KOPT-K1 (cell line): ENCODE results near the gene MTA2.
A peak's percentile ranks its signal among the peaks of the same experiment; 100 is the strongest.
"Not testable (repeated sequence)": the region's sequence is repeated elsewhere in the genome, so short reads cannot be mapped to it uniquely, and the experiment has no call there.

Source experiments
- H3K27ac ChIP-seq: fragments of 200-600 bp; sonication (generic); 2 replicates; pipeline ENCODE4 v1.5.1; 2016; ENCODE audit warnings: antibody characterized with exemption, mild to moderate bottlenecking, low read depth, low read length; ENCODE audit not compliant: poor library complexity, severe bottlenecking
- H3K36me3 ChIP-seq: fragments of 200-600 bp; sonication (generic); 2 replicates; pipeline ENCODE4 v1.5.1; 2017; ENCODE audit warnings: antibody characterized with exemption, mild to moderate bottlenecking, low read length, moderate library complexity; ENCODE audit not compliant: insufficient read depth
- H3K9me3 ChIP-seq: fragments of 200-600 bp; sonication (generic); 2 replicates; pipeline ENCODE4 v1.5.1; 2017; ENCODE audit warnings: antibody characterized with exemption, low read length, mild to moderate bottlenecking; ENCODE audit not compliant: insufficient read depth, poor library complexity, severe bottlenecking

MTA2 gene

DNA sequence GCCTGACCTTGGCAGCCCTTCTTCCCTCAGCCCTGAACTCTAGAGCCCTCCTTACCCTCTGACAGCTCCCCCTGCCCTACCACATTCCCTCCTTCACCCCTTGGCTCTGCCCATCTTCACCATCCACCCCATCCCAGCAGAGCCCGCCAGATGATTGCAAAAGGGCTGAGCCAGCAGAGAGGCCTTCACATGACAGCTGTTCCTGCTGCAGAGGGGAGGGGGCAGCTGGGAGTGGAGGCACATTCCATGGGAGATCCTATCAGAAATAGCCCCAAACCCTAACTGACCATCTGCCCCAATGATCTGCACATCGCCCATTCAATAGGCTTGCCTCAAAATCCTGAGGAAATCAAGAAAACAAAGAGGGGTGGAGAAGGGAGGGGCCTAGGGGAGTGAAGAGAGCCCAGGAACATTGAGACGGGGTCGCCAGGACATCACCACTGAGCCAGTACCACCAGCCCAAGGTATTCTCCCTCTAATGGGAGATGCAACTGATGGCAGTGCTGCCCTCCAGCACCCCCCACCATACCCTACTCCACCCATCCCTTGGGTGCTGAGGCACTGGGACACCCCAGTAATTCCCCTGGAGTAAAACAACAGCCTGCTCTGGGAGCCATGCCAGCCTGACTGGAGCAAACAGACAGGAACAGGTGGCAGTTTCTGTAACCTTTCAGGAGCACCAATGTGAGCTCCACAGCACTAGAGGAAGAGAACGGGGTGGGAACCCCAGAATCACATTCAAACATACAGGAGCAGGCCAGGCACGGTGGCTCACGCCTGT lies 47.1 kb downstream of the MTA2 start:
- Histone ChIP-seq H3K9me3 (no peaks in the 10 kb centered on the region), H3K27ac (peak overlapping the region; percentile 84), H3K36me3 (peaks cover 28% of the 10 kb centered on the region)

DNA sequence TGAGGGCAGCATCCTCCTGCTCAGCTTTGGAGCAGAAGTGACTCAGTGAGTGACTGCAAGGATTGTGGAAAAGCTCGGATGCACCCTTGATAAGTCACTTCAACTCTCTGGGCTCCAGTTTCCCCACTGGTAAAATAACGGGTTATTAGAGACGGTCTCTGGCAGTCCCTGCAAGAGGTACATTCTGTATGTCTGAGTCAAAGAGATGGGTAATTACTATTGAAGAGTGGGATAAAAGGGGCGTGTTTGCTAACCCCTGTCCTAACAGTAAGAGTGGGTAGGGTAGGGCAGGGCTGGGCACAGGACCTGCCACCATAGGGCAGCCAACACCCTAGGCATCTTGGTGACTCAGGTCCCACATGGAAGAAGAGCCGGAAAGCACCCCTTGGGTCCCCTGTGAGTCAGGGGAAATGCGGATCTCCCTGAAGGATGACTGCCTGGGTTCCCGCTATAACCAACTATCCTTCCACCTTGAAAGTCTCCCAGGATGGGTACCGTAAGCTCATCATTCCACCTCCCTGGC lies 47.8 kb downstream of the MTA2 start:
- Histone ChIP-seq H3K36me3 (peaks cover 22% of the 10 kb centered on the region), H3K27ac (peak overlapping the region; percentile 84)

DNA sequence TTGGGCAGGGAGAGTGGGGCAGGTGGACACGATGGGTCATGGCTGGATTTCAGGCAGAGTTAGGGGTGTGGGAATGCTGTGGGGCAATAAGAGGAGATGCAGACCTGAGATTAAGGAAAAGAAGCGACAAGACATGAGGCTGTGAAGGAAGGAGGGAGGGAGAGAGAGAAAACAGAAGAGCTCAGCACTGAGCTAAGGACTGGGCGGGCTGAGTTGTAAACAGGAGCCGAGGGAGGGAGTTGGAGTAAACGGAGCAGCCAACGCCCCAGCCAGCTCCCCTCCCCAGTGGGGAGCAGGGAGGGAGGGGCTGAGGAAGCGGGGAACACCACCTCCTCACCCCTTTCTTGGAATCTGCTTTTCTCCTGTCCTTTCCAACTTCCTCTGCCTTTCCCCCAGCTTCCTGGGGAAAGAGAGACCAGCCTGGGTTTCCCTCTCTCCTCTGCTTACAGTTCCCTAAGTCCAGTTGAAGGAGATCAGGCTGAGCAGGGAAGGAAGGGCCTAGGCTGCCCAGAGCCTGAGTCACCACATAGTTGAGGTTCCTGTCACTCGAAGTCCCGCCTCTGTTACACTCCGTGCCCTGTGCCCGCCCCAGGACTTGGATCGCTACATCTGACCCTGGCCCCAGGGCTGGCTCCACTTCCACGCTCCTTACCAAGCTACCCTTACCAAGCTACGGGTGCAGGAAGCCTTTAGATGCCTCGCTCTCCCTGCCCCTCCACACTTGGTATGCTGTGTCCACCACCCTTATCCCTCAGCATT lies 48.4 kb downstream of the MTA2 start:
- Histone ChIP-seq H3K27ac (peak overlapping the region; percentile 84), H3K9me3 (no peaks in the 10 kb centered on the region), H3K36me3 (peaks cover 15% of the 10 kb centered on the region)

More for the DNA sequence above, 47.8 kb downstream of the MTA2 start:
- no peaks in the 10 kb centered on the region for H3K9me3 ChIP-seq

DNA sequence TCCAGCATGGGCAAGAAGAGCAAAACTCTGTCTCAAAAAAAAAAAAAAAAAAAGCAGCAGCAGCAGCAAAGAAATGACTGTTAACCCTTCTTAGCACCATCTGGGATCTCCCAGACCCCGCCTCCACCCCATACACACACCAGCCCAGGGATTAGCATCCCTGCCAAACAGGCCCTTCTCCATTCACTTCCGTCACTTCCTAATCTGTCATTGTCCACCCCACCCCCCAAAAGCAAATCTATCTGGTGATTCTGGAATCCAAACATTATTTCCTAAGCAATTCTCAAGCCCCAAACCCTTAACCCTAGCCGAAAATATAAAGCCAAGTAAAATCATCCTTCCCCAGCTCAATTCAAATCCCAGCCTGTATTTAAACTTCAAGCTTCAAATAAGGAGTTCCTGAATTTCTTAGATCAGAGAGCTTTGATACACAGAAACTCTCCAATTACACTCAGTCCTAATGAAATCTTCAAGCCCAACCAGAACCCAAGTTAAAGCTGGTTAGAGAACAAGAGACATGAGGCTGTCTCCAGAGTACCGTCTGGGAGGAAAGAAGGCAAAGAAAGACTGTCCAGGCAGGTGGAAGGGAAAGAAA lies 49.1 kb downstream of the MTA2 start:
- H3K9me3 ChIP-seq = no peaks in the 10 kb centered on the region
- peak overlapping the region; percentile 84 for H3K27ac ChIP-seq

DNA sequence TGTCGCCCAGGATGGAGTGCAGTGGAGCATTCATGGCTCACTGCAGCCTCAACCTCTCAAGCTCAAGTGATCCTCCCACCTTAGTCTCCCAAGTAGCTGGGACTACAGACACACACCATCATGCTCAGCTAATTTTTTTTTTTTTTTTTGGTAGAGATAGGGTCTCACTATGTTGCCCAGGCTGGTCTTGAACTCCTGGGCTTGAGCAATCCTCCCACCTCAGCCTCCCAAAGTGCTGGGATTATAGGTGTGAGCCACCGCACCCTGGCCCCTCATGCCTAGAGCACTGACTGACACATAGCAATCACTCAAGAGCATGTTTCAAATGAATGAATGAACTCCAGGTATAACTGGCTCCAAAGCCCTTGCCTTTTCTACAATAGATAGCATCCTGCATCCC lies 51.2 kb downstream of the MTA2 start:
- H3K27ac ChIP-seq, H3K36me3 ChIP-seq, H3K9me3 ChIP-seq: not testable (repeated sequence)

More for the DNA sequence above, 49.1 kb downstream of the MTA2 start:
- H3K36me3 ChIP-seq = peaks cover 9% of the 10 kb centered on the region

DNA sequence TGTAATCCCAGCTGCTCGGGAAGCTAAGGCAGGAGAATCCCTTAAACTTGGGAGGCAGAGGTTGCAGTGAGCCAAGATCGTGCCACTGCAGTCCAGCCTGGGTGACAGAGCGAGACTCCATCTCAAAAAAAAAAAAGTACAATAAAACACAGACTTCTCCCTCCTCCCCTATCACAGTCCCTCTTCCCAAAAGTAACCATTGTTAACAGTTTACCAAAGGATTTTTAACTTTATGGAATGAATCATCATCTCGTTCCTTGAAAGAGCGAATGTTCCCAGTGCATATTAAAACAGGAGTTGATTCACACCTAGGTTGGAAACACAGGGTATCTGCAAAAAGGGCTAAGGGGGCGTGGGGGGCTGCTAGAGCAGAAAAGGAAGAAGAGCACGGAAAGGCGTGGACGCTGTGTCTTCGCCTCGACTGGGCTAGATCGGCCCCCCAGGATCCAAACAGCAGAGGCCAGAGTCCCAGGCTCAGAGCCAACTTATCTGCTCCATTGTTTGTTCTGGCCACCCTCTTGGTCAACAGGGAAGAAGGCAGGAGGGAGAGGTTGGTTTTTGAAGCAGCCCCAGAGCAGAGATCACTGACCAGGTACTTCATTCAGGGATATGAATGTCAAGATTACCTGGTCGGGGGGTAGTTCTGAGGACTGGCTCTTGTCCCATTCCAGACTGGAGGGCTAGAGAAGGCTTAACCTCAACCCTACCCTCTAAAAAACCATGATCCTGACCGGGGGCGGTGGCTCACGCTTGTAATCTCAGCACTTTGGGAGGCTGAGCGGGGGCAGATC lies 52.9 kb downstream of the MTA2 start:
- Histone ChIP-seq H3K27ac (no peak overlapping the region), H3K9me3 (no peaks in the 10 kb centered on the region)

DNA sequence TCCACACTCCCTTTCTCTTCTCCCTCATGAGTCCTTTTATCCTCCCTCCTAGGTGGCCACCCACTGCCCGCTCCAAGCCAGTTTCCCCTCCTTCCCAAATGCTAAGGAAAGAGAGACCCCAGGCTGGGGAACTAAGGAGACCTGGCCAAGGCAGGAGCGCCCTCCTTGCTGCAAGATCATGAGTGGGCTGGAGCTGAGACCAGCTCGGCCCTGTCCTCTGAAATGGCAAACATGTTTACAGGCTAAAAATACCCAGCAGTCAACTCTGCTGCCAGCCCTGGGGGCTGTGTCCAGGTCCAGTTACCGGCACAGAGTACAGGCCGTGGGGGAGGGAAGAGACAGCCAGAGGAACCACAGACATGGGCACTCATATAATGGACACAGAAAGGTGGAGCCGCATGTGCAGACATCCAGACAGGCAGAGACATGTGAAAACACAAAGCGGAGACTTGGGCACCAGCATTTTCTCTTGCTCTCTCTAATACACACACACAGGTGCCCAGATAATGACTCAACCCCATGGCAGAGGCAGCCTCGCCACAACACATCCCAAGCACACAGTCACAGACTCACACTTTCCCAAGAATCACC lies 53.9 kb downstream of the MTA2 start:
- no peaks in the 10 kb centered on the region for H3K36me3 ChIP-seq
- no peak overlapping the region for H3K27ac ChIP-seq
- H3K9me3 ChIP-seq = no peaks in the 10 kb centered on the region

More for the DNA sequence above, 52.9 kb downstream of the MTA2 start:
- H3K36me3 ChIP-seq = no peaks in the 10 kb centered on the region

DNA sequence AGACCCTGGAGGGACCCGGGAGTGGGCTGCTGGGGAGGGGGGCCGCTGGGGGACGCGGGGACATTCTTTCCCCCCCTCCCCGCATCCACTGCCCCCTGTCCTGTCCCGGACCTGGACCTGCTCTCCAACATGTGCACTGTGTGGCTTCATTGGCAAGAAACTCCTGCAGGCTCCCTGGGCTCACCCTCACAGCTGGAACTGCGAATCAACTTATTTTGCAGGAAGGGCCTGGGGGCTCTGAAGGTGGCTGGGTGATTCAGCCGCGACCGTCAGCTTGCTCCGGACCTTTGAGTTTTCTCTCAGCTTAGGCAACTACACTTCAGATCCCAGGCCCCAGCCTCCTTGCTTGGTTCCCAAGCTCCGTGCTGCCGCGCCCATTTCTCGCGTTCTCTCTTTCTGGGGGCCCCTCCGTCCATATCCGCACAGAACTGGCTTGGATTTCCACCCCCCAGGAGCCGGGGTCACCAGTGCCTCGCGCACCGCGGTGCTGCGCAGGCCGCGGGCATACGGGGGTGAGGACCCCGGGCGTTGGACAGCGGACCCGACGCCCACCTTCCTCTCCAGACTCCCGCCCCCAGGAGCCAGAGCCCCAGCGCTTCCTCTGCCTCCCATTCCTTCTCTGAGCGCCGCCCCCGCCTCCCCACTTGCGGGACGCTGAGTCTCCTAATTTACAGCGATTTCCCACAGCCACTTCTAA lies 54.6 kb downstream of the MTA2 start:
- Histone ChIP-seq H3K9me3 (no peaks in the 10 kb centered on the region), H3K27ac (no peak overlapping the region), H3K36me3 (no peaks in the 10 kb centered on the region)

DNA sequence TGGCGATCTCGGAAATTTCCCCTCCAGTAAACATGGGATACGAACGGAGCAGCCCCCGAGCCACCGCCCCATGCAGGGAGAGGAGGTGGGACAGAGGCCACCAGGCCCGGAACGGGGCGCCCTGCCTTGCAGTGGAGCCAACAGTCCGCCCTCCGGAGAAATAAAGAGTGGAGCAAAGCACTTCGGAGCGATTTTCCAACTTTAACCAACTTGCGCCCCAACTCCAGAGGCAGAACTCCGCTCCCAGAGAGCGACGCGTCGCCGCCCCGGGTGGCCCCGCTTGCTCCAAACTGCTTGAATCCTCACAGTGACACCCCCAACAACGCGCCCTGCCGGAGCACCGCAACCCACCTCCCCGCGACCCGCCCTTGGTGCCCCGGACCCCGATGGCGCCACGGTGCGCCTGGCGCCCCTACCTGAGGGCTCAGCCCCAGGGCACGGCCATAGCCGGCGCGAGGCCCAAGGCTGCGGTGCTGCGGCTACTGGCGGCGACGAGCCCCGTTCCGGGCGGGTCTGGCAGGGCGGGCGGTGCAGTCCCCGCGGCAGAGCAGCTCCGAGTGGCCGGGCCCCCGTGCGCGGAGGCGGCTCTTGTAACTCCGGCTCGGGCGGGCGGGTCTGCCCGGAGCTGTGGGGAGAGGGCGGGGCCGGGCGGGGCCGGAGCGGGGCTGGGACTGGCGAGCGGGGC lies 55.3 kb downstream of the MTA2 start, which contains the start of gene AHNAK:
Gene AHNAK (minus strand): TSS at position 563 of the 685 bp plus-strand sequence. CDS start 10,708 bp downstream, outside the sequence.
- H3K27ac ChIP-seq = no peak within 1 kb of the TSS
- H3K36me3 ChIP-seq = no peaks in the 10 kb centered on the region
- H3K9me3 ChIP-seq = no peaks in the 10 kb centered on the region

DNA sequence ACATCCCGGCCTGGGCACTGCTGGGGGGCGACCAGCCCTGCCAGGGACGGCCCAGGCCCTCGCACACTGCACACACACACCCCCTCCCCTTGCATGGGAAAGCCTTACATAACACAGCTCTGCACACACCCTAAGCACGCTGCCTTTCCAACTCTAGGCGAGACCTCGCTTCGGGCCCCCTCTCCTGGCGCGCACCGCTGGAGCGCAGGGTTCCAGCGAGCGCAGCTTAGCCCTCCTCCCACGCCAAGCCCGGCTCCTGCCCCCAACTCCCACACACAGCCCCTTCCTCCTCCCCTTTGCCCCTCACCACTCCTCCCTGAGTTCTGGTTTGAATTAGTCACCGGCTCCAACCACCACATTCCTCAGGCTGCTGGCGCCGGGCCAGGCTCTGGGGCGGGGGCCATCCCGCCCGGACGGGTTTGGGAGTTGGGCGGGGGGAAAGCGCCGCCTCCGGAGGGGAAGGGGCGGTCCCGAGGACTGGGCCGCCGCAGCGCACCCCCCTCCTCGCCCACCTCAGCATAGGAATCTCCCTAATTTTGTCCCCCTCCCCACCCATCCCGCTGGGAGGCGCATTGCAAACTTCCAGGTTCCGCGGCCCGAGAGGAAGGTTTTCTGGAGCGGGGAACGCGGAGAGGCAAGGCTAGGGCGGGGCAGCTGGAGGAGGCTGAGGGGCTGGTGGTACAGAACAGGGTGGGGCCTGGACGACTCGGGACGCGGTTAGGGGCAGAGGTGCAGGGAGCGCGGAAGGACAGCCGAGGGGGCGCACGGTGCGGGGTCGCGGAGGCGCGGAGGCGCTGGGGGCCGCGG lies 56.0 kb downstream of the MTA2 start:
- H3K36me3 ChIP-seq = no peaks in the 10 kb centered on the region
- no peaks in the 10 kb centered on the region for H3K9me3 ChIP-seq
- no peak overlapping the region for H3K27ac ChIP-seq

DNA sequence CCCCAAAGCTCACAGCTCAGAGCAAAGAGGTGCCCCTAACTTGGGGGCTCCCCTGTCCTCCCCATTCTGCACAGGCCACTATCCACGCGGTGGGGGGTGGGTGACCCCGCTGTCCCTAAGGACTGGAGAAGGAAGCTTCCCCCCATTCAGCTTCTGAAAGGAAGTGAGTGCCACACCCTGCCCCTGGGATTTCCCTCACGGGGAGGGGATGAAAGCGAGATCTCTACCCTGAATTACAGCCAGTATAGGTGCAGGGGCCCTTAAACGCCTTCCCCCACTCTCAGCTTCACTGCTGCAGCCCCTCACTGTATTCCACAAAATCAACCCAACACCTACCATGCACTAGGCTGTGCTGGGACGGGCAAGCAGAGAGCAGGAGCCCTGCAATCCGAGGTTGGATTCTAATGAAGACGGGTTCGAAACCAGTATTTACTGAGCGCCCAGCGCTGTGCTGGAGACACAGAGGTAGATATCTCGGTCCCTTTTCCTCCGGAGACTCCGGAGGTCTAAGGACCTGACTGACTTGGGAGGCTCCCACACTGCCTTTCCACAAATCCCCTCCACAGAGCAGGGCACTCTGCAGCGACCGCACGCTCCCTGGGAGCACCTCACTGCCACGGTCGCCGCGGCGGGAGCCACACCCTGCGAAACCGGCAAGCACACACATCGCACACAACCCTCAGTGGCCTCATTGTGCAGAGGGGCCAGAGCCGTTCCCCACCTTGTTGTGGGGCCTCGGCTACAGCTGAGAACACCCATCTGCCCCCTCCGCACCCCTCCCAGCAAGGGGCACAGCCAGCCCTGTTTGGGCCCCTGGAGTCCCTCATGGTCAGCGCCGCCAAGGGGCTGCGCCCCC lies 56.9 kb downstream of the MTA2 start:
- Histone ChIP-seq H3K9me3 (no peaks in the 10 kb centered on the region), H3K27ac (no peak overlapping the region), H3K36me3 (no peaks in the 10 kb centered on the region)
